IPS-NIHi11 (cell line): ENCODE data around the gene NGDN.
"Not testable (repeated sequence)": the region's sequence is repeated elsewhere in the genome, so short reads cannot be mapped to it uniquely, and the experiment has no call there.

Experiments
- DNase-seq: peaks from one replicate; pipeline ENCODE4 v3.0.0; 2012; ENCODE audit warnings: mixed read lengths, low spot score

Gene NGDN

GRCh38 chr14:23469127-23469905, at the start of gene NGDN:
Gene NGDN (plus strand): TSS chr14:23469703. CDS start chr14:23469716, 13 bp downstream.
- peak; percentile 96 for DNase-seq

GRCh38 chr14:23421594-23421993, 47.9 kb upstream of the NGDN start:
- no peak for DNase-seq

GRCh38 chr14:23423657-23424056, 45.8 kb upstream of the NGDN start:
- DNase-seq: no peak

GRCh38 chr14:23425169-23425568, 44.3 kb upstream of the NGDN start:
- DNase-seq: no peak

GRCh38 chr14:23425798-23426197, 43.7 kb upstream of the NGDN start:
- not testable (repeated sequence) for DNase-seq

GRCh38 chr14:23428686-23429495, 40.6 kb upstream of the NGDN start:
- DNase-seq: no peak

GRCh38 chr14:23430016-23430722, 39.3 kb upstream of the NGDN start:
- DNase-seq: no peak

- DNase-seq: peak; percentile 66
Observed at GRCh38 chr14:23430723-23431085, 38.8 kb upstream of the NGDN start.

GRCh38 chr14:23431486-23431885, 38.0 kb upstream of the NGDN start:
- DNase-seq: no peak

GRCh38 chr14:23432102-23432925, 37.2 kb upstream of the NGDN start:
- DNase-seq: no peak

- DNase-seq: no peak
Observed at GRCh38 chr14:23432946-23433345, 36.6 kb upstream of the NGDN start.

GRCh38 chr14:23433457-23433856, 36.0 kb upstream of the NGDN start:
- no peak for DNase-seq

- no peak for DNase-seq
Observed at GRCh38 chr14:23434488-23435222, 34.8 kb upstream of the NGDN start.

- no peak for DNase-seq
Observed at GRCh38 chr14:23435543-23436326, 33.8 kb upstream of the NGDN start, which contains the start of gene MYH7. Gene MYH7 (minus strand): TSS chr14:23435660. CDS start chr14:23433732, 1,928 bp downstream.

- DNase-seq: no peak
Observed at GRCh38 chr14:23436327-23437132, 33.0 kb upstream of the NGDN start.

- no peak for DNase-seq
Observed at GRCh38 chr14:23437133-23438100, 32.1 kb upstream of the NGDN start.

GRCh38 chr14:23438101-23438971, 31.2 kb upstream of the NGDN start:
- DNase-seq: no peak
